Measurements from ENCODE around the gene ANKFY1.

Gene ANKFY1, protein sequence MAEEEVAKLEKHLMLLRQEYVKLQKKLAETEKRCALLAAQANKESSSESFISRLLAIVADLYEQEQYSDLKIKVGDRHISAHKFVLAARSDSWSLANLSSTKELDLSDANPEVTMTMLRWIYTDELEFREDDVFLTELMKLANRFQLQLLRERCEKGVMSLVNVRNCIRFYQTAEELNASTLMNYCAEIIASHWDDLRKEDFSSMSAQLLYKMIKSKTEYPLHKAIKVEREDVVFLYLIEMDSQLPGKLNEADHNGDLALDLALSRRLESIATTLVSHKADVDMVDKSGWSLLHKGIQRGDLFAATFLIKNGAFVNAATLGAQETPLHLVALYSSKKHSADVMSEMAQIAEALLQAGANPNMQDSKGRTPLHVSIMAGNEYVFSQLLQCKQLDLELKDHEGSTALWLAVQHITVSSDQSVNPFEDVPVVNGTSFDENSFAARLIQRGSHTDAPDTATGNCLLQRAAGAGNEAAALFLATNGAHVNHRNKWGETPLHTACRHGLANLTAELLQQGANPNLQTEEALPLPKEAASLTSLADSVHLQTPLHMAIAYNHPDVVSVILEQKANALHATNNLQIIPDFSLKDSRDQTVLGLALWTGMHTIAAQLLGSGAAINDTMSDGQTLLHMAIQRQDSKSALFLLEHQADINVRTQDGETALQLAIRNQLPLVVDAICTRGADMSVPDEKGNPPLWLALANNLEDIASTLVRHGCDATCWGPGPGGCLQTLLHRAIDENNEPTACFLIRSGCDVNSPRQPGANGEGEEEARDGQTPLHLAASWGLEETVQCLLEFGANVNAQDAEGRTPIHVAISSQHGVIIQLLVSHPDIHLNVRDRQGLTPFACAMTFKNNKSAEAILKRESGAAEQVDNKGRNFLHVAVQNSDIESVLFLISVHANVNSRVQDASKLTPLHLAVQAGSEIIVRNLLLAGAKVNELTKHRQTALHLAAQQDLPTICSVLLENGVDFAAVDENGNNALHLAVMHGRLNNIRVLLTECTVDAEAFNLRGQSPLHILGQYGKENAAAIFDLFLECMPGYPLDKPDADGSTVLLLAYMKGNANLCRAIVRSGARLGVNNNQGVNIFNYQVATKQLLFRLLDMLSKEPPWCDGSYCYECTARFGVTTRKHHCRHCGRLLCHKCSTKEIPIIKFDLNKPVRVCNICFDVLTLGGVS

DNA sequence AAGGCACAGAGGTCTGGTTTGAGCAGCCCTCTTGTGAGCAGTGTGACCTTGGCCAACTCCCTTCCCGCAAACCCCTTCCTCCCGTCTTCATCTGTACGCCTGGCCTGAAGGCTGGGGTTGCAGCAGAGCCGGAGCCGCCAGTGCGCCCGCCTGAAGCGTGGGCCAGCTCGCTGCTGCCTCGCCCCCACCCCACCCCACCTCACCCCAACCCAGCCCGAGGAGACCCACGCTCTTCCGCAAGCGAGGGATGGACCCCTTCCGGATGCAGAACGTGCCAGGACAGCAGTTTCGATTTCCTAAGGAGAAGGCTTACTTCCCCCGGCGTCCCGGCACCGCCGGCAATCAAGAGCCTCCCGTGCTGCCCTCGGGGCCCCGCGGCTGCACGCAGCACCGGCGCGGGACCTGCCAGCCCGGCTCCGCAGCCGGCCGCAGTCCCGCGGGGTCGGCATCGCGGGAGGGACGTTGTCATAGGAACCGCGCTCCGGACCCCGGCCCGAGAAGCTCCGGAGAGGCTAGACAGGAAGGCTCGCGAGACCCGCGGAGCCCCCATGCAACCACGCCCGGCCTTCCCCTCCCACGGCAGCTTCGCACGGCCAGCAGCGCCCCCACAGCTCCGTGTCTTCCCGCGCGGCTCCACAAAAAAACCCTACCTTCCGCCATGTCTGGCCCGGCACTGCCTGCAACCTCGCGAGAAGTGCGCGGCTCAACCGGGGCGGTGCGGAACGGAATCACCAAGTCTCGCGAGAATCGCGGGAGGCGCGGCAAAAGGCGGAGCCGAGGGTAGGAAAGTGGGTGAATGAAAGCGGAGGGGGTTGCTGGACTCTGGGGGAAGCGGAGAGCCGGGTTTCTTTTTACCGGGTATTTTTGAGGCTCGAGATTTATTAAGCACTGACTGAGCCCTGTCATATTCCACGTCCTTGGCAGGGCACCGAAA is at the start of gene ANKFY1:
ANKFY1 (minus strand) TSS at position 698 of the 934 bp plus-strand sequence; CDS start at position 660, 38 bp downstream.
- DNase-seq, result peak; percentile 94

DNA sequence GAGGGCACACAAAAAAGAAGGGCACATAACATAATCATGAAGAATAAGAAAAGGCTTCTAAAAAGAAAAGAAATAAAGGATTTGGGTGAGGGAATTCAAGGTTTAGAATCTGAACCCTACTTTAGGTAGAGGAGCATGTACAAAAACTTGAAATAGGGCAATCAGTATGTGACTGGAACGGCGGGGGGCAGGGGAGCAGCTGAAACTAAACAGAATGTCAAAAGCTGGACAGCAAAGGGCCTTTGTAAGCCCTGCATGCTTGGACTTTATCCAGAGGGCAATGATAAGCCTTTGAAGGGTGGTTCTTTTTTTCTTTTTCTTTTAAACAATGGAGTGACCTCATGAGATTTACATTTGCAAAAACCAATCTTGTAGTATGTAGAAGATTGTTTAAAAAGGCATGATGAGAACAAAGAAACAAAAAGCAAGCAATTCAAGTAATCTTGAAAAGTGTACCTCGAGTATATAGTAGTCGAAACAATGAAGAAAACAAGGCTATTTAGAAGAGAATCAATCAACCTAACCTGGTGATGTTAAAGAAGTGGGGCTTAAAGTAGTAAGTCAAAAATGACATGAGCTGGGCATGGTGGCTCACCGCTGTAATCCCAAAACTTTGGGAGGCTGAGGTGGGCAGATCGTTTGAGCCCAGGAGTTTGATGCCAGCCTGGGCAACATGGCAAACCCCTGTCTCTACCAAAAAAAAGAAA is 46.7 kb upstream of the ANKFY1 start:
- no peak for DNase-seq

DNA sequence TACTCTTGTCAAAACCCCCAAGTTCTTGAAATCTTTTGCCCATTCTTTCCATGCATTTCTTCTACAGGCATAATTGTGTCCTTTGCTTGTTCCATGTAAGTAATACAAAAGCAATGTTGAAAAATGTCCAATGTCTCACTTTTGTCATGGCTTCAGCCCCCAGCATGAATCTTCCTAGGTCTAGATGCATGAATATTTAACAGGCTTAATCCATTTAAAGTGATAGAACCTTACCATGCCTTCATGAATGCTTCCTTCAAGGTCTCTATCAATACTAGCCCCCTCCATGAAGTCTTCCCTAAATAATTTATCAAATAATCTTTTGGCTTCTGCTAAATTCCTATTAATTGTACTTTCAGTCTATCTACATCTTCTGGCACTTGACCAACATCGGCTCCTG is 46.1 kb upstream of the ANKFY1 start:
- no peak for DNase-seq

DNA sequence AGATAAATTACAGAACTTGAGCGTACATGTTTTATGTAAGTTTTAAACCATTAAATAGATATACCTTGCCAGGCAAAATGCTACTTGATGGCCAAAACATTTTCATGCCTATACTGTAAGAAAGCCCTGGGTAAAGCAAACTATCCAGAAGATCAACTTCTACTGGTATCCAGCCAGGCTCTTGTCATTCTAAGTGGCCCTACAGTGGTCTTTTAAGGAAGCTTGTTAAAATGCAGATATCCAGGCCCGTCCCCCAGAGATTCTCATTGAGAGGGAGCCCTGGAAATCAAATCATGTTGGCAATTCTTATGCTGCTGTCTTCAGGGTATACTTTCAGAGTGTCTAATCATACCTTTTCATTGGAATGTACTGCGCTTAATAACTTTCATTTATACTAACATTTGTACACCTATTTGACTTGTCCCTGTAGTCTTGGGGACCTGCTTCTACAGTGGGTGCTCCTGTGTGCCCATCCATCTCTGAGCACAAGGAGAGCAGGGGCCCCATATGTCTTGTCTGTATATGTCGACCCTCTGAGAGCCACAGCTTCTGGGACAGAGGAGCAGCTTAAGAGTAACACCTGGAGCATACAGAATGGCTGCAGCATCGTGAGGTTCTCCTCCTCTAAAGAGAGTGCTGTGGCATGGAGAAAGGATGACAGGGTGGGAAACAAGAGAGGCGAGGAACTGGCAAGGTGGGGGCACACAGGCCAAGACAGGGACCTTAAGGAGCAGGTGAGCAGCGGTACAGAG is 43.6 kb upstream of the ANKFY1 start:
- no peak for DNase-seq

DNA sequence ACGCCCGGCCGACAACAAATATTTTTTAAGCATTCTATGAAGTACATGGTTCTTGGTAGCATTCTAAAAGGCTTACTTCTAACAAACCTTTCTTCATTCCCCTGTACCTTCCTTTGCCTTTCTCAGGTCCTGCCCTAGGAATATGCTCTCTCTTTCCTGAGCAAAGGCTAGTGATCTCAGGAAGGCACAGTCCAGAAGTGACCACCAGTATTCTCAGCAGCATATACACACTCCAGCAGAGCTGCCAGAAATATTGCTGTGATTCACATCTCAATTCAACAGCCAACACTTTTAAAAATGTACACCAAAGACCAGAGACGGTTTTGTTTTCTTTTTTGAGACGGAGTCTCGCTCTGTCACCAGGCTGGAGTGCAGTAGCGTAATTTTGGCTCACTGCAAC is 41.4 kb upstream of the ANKFY1 start:
- no peak for DNase-seq

DNA sequence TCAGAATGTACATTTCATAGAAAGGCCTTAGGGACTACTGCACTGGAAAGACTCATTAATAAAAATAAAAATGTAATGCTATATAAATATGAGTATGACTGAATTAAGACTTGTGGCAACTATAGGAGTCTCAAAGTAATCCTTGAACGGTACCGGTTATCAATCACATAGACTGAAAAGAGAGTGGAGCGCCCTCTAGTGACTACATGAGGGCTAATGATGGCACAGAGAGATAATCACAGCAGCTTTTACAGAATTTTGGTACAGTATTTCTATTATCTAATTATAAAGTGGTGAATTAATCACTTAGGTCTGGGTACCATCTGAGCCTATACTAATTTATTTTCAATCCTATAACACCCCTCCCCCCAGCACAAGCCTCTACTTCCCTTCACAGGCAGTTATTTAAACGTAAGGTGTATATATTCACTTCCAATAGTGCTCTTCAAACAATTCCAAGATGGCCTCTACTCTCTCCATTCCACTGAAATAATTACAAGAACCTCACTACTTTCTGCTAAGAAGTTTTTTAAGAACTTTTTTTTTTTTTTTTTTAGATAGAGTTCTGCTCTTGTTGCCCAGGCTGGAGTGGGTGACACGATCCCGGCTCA is 40.7 kb upstream of the ANKFY1 start:
- DNase-seq, result peak; percentile 77

DNA sequence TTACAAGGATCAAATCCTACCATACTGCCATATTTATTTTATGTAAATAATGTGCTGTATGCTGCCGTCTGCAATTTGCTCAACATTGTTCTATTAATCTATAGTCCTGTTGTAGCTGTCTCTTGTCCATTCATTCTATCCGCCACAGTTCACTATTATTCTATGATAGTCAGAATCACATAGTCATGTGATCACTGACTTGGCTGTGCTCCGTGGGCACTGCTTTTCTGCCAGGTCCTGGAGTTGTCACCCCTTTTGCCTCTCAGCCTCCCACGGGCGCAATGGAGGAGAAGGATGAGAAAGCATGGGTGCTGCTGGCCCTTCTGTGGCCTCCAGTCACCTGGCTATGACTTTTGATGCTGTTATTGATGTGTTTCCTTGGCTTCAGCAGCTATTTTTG is 37.3 kb upstream of the ANKFY1 start:
- no peak for DNase-seq

DNA sequence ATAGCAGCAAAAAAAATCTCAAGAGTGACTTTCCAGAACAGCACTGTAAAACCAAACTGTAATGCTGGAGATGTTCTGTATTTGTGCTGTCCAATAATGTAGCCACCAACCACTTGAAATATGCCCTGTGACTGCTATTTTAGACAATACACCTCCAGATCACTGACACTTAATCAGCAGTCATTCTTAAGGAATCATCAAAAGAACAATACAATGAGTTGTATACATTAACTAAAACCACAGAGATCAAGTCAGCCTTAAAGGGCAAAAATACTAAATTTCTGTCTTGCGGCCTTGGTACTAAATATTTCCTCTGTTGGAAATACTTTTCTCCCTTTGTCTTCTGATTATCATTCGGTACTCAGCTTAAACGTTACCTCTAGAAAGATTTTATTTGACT is 33.6 kb upstream of the ANKFY1 start:
- DNase-seq, result no peak

DNA sequence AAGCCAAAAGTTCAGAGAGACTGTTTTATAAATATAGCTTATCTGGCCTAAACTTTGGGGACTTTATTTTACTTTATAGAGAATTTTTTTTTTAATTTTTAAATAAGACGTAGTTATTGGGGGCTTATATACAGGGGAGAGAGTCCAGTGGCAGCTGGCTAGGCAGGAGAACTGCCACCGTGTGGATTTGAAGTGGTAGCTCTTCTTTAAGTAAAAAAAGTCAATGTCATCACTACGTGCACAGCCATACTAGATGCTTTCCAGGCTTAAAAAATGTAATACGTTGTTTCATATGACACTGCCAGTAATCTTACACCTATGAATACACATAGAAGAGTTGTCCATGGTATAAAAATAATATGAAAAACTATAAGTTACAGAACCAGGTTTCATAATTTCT is 31.9 kb upstream of the ANKFY1 start:
- no peak for DNase-seq

DNA sequence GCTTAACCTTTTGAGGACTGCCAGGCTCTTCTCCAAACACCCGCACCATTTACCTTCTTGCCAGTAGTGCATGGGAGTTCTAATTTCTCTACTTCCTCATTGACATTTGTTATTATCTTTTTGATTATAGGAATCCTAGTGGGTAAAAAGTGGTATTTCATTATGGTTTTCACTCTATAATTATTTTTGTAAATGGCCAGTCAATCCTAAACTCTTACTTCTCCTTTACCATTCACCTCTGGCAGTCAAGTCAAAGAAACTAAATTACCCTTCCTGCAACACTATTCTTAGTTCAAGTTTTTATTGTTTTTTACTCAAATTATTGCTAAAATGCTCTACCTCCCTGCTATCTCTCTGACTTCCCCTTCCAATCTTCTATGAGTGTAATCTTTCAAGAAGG is 29.8 kb upstream of the ANKFY1 start:
- no peak for DNase-seq

DNA sequence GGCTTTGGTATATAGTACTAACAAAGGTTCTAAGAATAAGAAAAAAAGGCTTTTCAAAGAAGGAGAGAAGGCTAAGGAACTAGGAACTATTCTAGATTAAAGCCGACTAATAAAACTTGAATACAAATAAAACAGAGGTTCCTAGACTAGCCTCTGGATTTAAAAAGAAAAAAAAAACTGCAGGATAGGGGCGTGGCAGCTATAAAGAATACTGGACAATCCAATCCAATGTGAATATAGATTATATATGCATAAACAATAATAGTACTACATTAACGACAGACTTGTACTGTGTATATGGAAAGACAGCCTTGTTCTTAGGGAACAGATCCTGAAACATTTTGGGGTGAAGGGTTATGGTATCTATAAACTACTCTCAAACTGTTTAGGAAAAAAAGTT is 23.9 kb upstream of the ANKFY1 start:
- DNase-seq, result no peak

DNA sequence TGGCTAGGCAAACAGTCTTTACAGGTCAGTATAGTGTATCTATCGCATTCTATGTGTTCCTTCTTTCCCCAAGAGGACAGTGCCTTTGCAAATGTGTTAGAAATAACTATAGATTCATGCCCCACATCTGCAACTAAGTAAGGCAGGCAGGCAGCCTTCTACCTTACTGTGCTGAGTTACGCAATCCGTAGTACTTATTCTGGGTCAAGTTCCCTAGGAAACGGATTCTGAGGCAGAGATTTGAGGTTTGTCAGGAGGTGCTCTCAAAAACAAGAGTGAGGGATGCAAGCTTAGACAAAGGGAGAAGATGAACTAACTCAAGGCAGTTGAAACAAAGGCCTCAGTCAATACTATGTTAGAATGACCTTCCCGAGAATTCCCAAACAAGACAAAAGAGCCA is 12.7 kb upstream of the ANKFY1 start:
- no peak for DNase-seq

DNA sequence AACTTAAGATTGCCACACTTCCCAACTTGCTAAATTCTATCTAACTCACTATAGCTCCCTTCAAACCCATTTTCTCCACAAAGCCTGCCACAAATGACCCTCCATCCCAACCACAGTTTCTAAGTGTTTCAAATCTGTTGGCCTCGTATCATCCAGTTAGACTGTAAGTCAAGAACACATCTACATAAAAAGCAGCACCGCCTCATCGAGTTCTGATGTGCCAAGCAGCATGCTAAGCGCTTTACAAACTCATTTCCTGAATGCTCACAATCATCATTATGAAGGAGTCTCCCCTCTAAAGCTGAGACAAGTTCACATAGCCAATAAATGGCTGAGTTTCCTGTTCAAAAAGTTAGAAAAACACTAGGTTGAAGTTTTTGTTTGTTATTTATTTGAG is 9.2 kb upstream of the ANKFY1 start:
- DNase-seq, result no peak

DNA sequence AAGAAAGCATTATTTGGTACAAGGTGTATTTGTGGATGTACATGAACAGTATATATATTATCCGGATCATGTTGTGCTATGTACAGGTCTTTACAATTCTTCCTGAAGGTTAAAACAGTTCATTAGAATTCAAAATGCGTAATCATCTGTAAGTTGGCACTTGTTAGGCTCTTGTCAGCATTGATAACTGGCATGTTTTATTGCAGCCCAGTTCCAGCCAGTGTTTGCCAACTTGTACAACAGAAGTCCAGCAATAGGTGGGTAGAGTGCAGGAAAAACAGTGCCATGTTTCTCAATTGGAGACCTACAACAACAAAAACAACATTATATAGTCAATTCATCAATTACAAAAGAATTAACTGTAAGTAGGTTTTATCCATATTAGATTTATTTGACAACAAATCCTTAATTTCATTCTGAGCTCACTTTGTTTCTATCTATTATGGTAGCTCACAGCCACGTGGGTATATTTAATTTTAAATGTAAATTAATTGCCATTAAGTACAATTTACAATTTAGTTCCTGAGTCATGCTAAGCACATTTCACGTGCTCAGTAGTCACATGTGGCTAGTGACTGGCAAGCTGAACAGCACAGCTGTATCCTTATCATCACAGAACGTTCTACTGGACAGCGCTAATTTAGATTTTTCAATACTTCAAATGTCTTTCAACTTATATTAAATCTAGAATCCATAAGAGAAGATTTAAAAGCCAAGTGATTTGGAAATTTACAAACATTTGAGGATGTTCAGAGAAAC is 8.6 kb upstream of the ANKFY1 start:
- no peak for DNase-seq

DNA sequence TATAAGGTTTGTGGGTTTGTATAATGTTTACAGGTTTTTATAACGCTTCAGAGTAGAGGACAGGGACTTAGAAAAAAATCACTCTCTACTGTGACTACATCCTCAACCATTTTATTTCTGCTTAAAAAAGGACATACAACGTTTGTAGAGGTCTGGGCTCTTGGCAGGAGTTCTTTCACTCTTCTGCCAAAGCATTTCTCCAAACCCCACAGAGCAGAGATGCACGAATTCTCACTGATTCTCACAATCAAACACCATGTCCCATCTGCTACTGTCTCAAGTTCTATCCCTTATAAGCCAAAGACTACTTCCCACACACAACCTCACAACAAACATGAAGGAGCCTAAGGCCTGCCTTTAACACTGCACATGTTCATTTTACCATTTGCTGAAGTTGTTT is 7.0 kb upstream of the ANKFY1 start:
- no peak for DNase-seq

DNA sequence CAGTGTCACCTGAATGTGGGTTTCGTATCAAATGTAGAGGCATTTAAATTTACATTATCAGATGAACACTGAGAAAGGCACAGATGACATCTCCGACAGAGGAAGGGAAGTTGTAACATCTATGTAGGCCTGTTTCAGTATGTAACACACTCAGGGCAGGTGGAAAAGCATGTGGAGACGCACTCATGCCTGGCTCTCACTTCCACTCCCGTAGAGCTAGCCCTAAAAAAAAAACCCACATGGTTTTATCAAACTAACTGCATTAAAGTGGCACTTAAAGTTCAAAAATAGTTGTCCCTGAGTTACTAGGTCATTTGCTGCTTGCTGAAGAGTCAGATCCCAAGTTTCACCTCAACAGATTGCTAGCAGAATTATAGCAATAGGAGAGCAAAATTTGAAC is 6.1 kb upstream of the ANKFY1 start:
- DNase-seq, result no peak

DNA sequence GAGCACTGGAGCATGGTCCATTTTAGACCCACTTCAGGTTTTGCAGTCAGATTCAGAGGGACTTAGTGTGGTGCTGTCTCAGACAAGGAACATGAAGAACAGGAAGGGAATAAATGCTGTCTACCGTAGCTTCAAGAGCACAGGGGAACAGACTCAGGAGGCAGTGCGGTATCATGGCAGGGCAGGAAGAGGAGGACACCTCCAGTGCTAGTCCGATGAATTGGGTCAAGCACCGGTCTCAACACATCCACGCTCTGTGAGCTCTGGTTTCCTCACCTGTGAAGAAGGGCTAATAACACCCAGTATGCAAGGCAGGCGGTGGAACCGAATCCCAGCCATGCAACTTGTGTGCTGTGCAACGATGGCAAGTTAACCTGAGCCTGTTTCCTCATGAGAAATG is 3.6 kb upstream of the ANKFY1 start:
- DNase-seq, result no peak

DNA sequence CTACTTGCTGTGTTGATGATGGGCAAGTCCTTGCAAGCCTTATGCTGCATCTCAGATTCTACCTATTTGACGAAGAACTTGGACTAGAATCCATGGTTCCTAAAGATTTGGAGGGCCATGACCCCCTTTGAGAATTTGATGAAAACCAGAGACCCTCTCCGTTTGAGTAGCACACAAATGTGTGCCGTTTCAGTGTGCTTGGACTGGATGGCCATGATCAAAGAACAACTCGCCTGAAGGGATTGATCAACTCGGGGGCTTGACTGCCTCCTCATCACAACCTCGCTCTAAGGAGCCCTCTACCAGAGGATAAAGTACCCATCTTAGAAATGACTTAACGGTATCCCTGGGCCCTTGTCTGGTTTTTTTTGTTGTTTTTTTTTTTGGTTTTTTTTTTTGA is 2.8 kb upstream of the ANKFY1 start:
- no peak for DNase-seq

DNA sequence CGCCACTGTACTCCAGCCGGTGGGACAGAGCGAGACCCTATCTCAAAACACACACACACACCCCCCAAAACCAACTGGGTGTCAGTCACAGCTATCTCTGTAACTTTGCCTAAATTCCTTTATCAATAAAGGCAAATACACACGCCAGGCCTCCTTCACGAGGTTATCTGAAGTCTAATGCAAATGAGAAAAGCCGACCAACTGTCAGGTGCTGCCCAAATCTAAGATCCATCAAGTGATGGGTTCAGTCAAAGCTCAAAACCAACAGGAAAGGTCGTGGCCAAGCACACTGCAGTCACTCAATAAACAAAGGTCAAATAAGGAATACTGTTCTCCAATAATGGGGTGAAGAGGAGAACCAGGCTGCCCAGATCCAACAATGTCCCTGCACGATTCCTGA is 1.1 kb downstream of the ANKFY1 start:
- peak; percentile 48 for DNase-seq

DNA sequence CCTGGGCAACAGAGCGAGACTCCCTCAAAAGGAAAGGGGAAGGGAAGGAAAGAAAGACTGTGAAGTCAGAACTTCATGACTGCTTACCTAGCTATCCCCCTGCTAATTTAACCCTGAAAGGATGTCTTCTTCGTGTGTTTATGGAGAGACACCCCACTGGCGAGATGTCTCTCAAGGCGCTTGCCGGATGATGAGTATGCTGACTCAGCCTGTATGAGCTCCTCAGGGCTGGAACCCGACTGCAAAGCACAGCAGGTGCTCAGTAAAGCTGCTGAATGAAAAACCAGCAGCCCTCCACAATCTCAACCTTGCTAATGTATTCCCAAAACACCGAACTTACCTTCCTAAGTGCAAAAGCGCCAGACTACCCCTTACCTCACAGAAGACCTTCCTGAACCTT is 2.3 kb downstream of the ANKFY1 start:
- DNase-seq, result no peak
